GM10248 (cell line): Measurements from ENCODE around the gene EFCAB6.

Experiments used
- CTCF ChIA-PET: fragments of 300-600 bp; sonication (Branson Sonifier 250); formaldehyde crosslinking; extraction: SDS; loops from one replicate; lab custom pipeline; 2021; ENCODE audit warnings: antibody characterized with exemption; lab: Yijun Ruan, JAX
- POLR2A ChIA-PET: fragments of 350-650 bp; sonication (Branson Sonifier 250); formaldehyde crosslinking; extraction: SDS; loops from one replicate; lab custom pipeline; 2020; ENCODE audit warnings: antibody characterized with exemption; lab: Yijun Ruan, JAX
- DNase-seq: peaks from one replicate; pipeline ENCODE4 v3.0.0; 2012; ENCODE audit errors: extremely low spot score
- TF ChIP-seq, protein P1 (sequence below): IDR thresholded peaks from 2 replicates; pipeline ENCODE4 v1.5.1; 2012; ENCODE audit warnings: mild to moderate bottlenecking, low read depth; ENCODE audit errors: extremely low read depth, missing control alignments, control extremely low read depth

EFCAB6 gene

DNA sequence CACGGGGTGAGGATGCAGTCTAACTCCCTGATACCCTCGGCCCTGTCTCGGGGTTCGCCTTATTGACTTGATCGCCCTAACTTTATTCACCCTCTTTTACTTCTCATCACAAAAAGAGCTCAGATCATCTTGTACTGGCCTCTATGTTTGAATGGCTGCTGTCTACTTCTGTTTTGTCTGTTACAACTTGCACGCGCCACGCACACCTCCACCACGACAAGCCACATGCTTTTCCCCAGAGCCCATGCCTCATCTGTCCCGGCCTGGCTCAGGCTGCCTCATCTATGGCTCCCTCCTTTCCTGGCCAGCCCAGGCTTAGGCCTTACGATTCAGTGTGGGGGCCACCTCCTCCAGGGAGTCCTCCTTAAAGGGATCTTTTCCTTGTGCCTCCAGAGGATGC lies 180.9 kb downstream of the EFCAB6 start:
- no peak for DNase-seq
- TF ChIP-seq, protein P1, sequence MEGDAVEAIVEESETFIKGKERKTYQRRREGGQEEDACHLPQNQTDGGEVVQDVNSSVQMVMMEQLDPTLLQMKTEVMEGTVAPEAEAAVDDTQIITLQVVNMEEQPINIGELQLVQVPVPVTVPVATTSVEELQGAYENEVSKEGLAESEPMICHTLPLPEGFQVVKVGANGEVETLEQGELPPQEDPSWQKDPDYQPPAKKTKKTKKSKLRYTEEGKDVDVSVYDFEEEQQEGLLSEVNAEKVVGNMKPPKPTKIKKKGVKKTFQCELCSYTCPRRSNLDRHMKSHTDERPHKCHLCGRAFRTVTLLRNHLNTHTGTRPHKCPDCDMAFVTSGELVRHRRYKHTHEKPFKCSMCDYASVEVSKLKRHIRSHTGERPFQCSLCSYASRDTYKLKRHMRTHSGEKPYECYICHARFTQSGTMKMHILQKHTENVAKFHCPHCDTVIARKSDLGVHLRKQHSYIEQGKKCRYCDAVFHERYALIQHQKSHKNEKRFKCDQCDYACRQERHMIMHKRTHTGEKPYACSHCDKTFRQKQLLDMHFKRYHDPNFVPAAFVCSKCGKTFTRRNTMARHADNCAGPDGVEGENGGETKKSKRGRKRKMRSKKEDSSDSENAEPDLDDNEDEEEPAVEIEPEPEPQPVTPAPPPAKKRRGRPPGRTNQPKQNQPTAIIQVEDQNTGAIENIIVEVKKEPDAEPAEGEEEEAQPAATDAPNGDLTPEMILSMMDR, result no peak
- POLR2A ChIA-PET, result no interaction called here
- CTCF ChIA-PET, result no interaction called here

- no peak for DNase-seq
- POLR2A ChIA-PET, result no interaction called here
- TF ChIP-seq, protein P1, result no peak
- CTCF ChIA-PET, result no interaction called here
These were observed 181.7 kb downstream of the EFCAB6 start for GRCh38 chr22:43630451-43630850.

- ChIA-PET CTCF (no interaction called here), POLR2A (no interaction called here)
- no peak for DNase-seq
- TF ChIP-seq, protein P1, result no peak
These were observed 183.9 kb downstream of the EFCAB6 start for GRCh38 chr22:43628250-43628649.

GRCh38 chr22:43627485-43628213 lies 184.5 kb downstream of the EFCAB6 start:
- TF ChIP-seq, protein P1, result no peak
- ChIA-PET CTCF (no interaction called here), POLR2A (no interaction called here)
- no peak for DNase-seq

DNA sequence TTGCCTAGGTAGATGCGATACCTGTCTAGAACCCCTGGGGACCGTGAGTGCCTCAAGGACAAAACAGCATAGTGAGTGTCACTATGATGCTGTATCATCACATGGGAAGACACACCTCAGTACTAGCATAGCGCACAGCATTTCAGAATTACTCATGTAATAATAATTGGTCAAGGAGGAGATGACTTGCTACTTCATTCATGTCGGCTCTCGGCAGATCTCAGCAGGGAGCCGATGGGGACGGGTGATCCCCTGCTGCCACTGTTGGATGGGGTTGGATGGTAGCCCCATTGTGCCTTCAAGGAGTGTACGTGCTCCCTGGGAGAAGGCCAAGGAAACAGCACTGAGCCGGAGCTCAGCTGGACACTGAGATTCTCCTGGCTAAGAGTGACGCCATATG lies 186.9 kb downstream of the EFCAB6 start:
- ChIA-PET POLR2A (no interaction called here), CTCF (no interaction called here)
- TF ChIP-seq, protein P1, result no peak
- DNase-seq, result no peak

DNA sequence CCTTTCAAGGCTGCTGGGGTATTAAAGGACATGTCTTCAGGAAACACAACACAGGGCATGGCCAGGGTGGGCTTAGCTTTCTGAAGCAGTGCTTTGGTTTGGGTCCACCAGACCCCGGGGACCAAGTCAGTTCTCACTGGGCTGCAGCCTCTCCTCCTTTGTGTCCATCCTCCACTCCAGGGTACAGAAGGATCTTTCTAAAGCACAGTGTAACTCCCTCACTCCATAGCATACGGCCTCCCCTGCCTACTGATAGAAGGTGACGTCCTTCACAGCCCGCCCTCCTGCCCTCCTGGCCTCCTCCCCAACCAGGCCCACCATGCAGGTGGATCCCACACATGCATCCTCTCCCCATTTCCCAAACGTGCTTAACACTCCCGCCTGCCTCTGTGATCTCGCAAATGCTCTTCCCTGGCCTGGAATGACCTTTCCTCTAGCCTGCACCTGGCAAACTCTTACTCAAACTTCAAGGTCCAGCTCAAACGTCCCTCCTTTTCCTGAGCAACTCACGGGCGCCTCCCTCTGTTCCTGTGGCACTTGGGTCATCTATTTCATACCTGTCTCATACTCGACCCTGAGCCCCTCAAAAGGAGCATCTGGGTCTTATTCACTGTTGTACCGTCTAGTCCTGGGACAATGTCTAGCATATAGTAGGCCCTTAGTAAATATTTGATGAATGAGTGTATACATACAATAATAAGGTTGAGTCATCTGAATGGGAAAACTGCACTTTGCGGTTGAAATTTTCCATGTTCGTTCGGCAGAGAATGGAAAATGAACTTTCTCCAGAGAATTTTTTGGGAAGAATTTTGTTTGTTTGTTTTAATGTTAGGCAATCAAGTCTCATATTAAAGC lies 187.7 kb downstream of the EFCAB6 start:
- no peak for DNase-seq
- ChIA-PET CTCF (no interaction called here), POLR2A (no interaction called here)
- TF ChIP-seq, protein P1, result no peak
